KOPT-K1 (cell line): ENCODE results near the gene SLA2.
"Not testable (repeated sequence)": the region's sequence is repeated elsewhere in the genome, so short reads cannot be mapped to it uniquely, and the experiment has no call there.

Experiments
- H3K27ac ChIP-seq: fragments of 200-600 bp; sonication (generic); 2 replicates; pipeline ENCODE4 v1.5.1; 2016; ENCODE audit warnings: antibody characterized with exemption, mild to moderate bottlenecking, low read depth, low read length; ENCODE audit not compliant: poor library complexity, severe bottlenecking
- H3K36me3 ChIP-seq: fragments of 200-600 bp; sonication (generic); 2 replicates; pipeline ENCODE4 v1.5.1; 2017; ENCODE audit warnings: antibody characterized with exemption, mild to moderate bottlenecking, low read length, moderate library complexity; ENCODE audit not compliant: insufficient read depth
- H3K9me3 ChIP-seq: fragments of 200-600 bp; sonication (generic); 2 replicates; pipeline ENCODE4 v1.5.1; 2017; ENCODE audit warnings: antibody characterized with exemption, low read length, mild to moderate bottlenecking; ENCODE audit not compliant: insufficient read depth, poor library complexity, severe bottlenecking

The SLA2 gene

GRCh38 chr20:36579996-36580545, 65.9 kb downstream of the SLA2 start:
- H3K36me3 ChIP-seq = peaks cover 76% of the 10 kb centered on the region
- no peaks in the 10 kb centered on the region for H3K9me3 ChIP-seq
- no peak overlapping the region for H3K27ac ChIP-seq

DNA sequence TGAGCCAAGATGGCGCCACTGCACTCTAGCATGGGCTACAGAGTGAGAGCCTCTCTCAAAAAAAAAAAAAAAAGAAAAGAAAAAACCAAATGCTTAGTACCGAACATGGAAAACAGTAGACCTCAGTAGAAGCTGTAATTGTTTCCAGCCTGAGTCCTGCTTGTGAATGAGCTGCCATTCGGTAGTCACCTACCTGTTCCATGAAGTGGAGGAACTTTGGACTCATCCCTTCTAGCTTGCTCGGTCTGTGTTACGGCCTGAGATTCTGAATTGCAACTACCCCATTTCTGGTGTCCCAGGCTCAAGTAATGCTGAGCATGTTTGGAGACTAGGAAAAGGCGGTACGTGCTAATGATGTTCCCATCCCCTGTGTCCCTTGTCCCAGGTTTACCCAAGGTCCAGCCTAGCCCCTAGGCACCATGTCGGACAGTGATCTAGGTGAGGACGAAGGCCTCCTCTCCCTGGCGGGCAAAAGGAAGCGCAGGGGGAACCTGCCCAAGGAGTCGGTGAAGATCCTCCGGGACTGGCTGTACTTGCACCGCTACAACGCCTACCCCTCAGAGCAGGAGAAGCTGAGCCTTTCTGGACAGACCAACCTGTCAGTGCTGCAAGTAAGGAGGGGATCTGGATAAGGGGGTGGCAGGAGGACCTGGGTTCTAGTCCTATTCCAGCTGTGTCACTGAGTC, 67.5 kb downstream of the SLA2 start:
- Histone ChIP-seq H3K36me3 (peaks cover 64% of the 10 kb centered on the region), H3K27ac (no peak overlapping the region), H3K9me3 (no peaks in the 10 kb centered on the region)

DNA sequence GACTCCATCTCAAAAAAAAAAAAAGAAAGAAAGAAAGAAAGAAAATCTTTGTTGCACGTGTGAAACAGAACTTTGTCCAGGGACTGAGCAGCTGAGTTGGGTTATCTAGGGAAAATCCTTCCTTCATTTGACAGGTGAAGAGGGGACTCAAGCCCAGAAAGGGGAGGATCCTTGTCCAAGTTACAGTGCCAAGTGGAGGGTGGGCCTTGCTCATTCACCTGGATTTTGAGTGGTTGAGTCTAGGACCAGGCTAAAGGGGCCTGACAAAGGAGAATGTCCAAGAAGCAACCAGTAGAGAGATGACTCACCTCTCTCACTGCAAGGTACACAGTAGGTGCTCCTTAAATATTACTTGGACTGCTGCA, 69.9 kb downstream of the SLA2 start:
- Histone ChIP-seq H3K36me3 (peaks cover 41% of the 10 kb centered on the region), H3K27ac (no peak overlapping the region), H3K9me3 (no peaks in the 10 kb centered on the region)

- peaks cover 26% of the 10 kb centered on the region for H3K36me3 ChIP-seq
- peak overlapping the region; percentile 91 for H3K27ac ChIP-seq
- H3K9me3 ChIP-seq = no peaks in the 10 kb centered on the region
Observed at GRCh38 chr20:36574366-36575135, 71.4 kb downstream of the SLA2 start.

- peak overlapping the region; percentile 91 for H3K27ac ChIP-seq
- no peaks in the 10 kb centered on the region for H3K9me3 ChIP-seq
- H3K36me3 ChIP-seq = peaks cover 19% of the 10 kb centered on the region
Observed at GRCh38 chr20:36573798-36574365, 72.1 kb downstream of the SLA2 start.

DNA sequence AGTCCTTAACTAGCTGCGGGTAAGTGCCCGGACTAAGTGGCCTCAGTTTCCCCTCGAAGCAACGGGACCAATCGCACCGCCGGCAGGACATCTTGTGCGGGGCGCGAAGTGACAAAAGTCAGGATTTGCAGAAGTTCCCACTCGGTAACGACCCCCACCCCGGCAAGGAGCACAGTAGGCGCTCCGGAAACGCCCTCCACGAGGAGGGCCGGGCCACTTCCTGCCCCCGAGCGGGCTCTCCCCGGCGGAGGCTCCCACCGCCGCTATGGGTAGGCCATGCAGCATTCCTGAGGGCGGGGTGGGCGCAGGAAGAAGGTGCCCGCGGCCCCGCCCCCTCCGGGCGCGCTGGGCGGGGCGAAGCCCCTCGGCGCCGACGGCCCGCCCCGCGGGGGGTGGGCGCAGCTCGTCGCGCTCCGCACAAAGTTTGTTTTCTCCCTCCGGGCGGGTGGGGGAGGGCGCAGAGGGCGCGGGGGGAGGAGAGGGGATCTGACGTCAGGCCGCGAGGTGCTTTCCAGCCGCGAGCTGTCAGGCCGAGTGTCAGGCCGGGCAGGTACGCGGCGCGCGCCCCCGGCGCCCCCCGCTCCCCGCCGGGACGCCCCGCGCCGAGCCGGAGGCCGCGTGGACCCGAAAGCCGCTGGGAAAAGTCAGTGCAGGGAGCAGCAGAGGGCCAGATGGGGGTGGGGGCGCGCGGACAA, 72.7 kb downstream of the SLA2 start, which contains the start of gene TGIF2:
Gene TGIF2 (plus strand): TSS at position 495 of the 695 bp plus-strand sequence. CDS start 5,178 bp downstream, outside the sequence.
- H3K27ac ChIP-seq = peak within 1 kb of the TSS; percentile 91
- peaks cover 13% of the 10 kb centered on the region for H3K36me3 ChIP-seq

GRCh38 chr20:36572701-36573102, 73.3 kb downstream of the SLA2 start:
- Histone ChIP-seq H3K36me3 (peaks cover 7% of the 10 kb centered on the region; the same call in 1 of the 2 replicates), H3K27ac (peak overlapping the region; percentile 91), H3K9me3 (no peaks in the 10 kb centered on the region)

More for the DNA sequence above, 72.7 kb downstream of the SLA2 start, which contains the start of gene TGIF2:
- H3K9me3 ChIP-seq = no peaks in the 10 kb centered on the region

DNA sequence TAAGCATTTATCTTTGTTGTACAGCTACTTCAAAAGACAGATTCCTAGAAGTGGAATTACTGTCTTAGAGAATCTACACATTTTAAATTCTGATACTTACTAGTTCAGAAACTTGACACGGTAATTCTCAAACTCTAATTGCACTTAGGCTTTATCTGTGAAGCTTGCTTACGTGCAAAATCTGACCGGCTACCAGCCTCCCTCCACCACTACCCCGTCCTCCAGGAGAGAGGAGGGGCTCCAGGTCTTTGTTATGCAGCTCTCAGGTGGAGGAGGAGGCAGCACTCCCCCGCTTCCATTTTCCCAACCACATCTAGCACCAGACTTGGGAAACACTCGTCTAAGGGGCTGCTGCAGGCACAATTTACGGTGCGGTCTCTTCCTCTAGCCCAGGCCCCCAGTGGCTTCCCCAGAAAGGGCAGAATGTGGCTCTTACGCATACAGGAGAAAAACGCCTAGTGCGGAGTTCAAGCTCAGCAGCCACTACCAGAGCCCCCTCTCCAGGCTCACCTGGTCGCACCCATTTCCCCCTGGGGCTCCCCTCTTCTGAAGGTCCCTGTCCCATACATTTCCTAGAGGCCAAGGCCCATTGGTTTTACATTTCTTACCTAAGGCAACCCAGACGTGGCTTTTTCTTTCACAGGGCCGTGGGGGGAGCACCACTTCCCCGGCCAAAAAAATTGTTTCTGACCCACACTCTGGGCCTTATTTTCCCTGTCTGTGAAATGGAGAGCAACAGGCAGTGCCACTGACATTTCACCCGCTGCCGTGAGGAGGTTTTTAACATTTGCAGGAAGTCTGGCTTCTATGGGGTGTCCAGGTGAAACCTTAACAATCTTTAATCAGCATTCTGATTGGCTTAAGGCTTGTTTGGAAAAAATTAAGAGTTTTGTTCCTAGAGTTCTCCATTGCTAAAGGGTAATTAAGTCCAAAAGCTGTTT, 74.2 kb downstream of the SLA2 start:
- peak overlapping the region; percentile 91 for H3K27ac ChIP-seq
- peaks cover 7% of the 10 kb centered on the region; the same call in 1 of the 2 replicates for H3K36me3 ChIP-seq
- H3K9me3 ChIP-seq = no peaks in the 10 kb centered on the region

- no peak overlapping the region for H3K27ac ChIP-seq
- no peaks in the 10 kb centered on the region for H3K36me3 ChIP-seq
- peaks cover 8% of the 10 kb centered on the region for H3K9me3 ChIP-seq
Observed at GRCh38 chr20:36569847-36570429, 76.1 kb downstream of the SLA2 start.

DNA sequence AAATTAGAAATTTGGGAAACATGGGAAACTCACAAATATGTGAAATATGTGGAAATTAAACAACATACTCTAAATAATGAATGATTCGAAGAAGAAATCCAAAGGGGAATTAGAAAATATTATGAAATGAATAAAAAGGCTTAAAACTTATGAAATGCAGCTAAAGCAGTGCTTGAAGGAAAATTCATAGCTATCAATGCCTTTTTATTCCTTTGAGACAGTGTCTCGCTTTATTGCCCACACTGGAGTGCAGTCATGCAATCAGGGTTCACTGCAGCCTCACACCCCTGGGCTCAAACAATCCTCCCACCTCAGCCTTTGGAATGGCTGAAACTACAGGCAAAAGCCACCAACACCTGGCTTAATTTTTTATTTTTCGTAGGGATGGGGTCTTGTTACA, 80.5 kb downstream of the SLA2 start:
- H3K27ac ChIP-seq = no peak overlapping the region
- H3K9me3 ChIP-seq = peaks cover 13% of the 10 kb centered on the region
- no peaks in the 10 kb centered on the region for H3K36me3 ChIP-seq

GRCh38 chr20:36564726-36565121, 81.3 kb downstream of the SLA2 start:
- H3K9me3 ChIP-seq = peaks cover 13% of the 10 kb centered on the region
- not testable (repeated sequence) for H3K36me3 ChIP-seq, H3K27ac ChIP-seq

- H3K9me3 ChIP-seq = peaks cover 13% of the 10 kb centered on the region
- not testable (repeated sequence) for H3K36me3 ChIP-seq, H3K27ac ChIP-seq
Observed at GRCh38 chr20:36564078-36564725, 81.8 kb downstream of the SLA2 start.

DNA sequence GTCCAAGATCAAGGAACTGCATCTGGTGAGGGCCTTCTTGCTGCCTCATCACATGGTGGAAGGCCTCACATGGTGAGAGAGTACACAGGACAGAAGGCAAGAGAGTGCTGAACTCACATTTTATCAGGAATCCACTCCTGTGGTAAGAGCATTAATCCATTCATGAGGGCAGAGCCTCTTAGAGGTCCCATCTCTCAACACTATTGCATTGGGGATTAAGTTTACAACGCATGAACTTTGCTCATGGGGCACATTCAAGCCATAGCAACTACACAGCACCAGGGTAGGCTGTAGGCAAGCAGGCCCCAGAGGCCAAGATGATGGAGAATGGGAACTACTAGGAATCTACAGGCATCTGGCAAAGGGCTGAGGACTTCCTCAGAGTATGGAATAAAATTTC, 82.6 kb downstream of the SLA2 start:
- H3K36me3 ChIP-seq = no peaks in the 10 kb centered on the region
- H3K9me3 ChIP-seq = peaks cover 13% of the 10 kb centered on the region
- H3K27ac ChIP-seq = no peak overlapping the region
